Occipital lobe (tissue), 2 donors: ENCODE measurements around the gene GATA2. TPM values are rescaled to one million over a fixed set of nuclear protein-coding genes. Genes with fewer than 3 reads are reported as not detected.

ENCODE experiments used
- DNase-seq: peaks from one replicate; lab custom pipeline; 2025; lab: John Stamatoyannopoulos, UW
- total RNA-seq: library from RNA; depleted of rRNA; stranded (reverse); fragments of >200 nt; gene quantifications from one replicate; pipeline ENCODE4 v1.2.3, GENCODE V29; 2014

The GATA2 gene
- total RNA-seq, 1 donor from 2014 or later: 0.31 TPM

- DNase-seq: no peak
Measured at GRCh38 chr3:128502712-128503111, 9.7 kb upstream of the GATA2 start.

- DNase-seq: no peak
Measured at GRCh38 chr3:128501431-128501830, 8.4 kb upstream of the GATA2 start.

GRCh38 chr3:128500556-128500955 lies 7.6 kb upstream of the GATA2 start:
- DNase-seq: no peak

GRCh38 chr3:128499724-128500275 lies 6.8 kb upstream of the GATA2 start:
- no peak for DNase-seq

- DNase-seq: no peak
Measured at GRCh38 chr3:128498901-128499530, 6.0 kb upstream of the GATA2 start.

GRCh38 chr3:128498127-128498626 lies 5.2 kb upstream of the GATA2 start:
- DNase-seq: no peak

GRCh38 chr3:128497305-128498126 lies 4.5 kb upstream of the GATA2 start:
- peak; percentile 52 for DNase-seq

- no peak for DNase-seq
Measured at GRCh38 chr3:128496602-128497304, 3.8 kb upstream of the GATA2 start.

- no peak for DNase-seq
Measured at GRCh38 chr3:128496019-128496601, 3.1 kb upstream of the GATA2 start.

GRCh38 chr3:128495435-128495970 lies 2.5 kb upstream of the GATA2 start:
- DNase-seq: no peak

- DNase-seq: no peak
Measured at GRCh38 chr3:128494367-128494650, 1.3 kb upstream of the GATA2 start.

GRCh38 chr3:128493570-128494366 lies 767 bp upstream of the GATA2 start:
- DNase-seq: no peak

GRCh38 chr3:128491941-128492670 lies 895 bp downstream of the GATA2 start:
- DNase-seq: no peak

GRCh38 chr3:128491691-128491940 lies 1.4 kb downstream of the GATA2 start:
- DNase-seq: no peak

GRCh38 chr3:128490915-128491690 lies 1.9 kb downstream of the GATA2 start:
- DNase-seq: no peak

GRCh38 chr3:128490650-128490914 lies 2.4 kb downstream of the GATA2 start:
- DNase-seq: no peak

GRCh38 chr3:128489927-128490649 lies 2.9 kb downstream of the GATA2 start:
- DNase-seq: no peak

- no peak for DNase-seq
Measured at GRCh38 chr3:128489674-128489926, 3.4 kb downstream of the GATA2 start.

- DNase-seq: no peak
Measured at GRCh38 chr3:128488991-128489673, 3.9 kb downstream of the GATA2 start.
